Iris pigment epithelial cell (primary cell): Measurements from ENCODE around the gene TRDN.
"Not testable (repeated sequence)": the region's sequence is repeated elsewhere in the genome, so short reads cannot be mapped to it uniquely, and the experiment has no call there.

ENCODE experiments used
- DNase-seq: peaks from one replicate; pipeline ENCODE4 v3.0.0-alpha.2; 2011; ENCODE audit warnings: low read depth

The TRDN gene

DNA sequence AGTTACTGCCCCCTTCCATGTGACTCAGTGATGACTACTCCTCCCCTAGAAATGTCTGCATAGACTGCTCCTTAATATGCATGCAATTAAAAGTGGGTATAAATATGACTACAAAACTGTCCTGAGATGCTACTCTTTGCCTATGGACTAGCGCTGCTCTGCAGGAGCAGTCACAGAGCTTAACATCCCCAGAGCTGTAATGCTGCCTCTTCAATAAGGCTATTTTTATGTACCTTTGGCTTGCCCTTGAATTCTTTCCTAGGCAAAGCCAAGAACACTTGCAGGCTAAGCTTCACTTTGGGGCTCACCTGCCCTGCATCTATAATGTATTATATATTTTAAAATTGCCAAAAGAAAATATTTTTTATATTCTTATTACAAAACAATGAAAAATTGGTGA is 341.6 kb downstream of the TRDN start:
- no peak for DNase-seq

GRCh38 chr6:123288649-123289048 is 348.1 kb downstream of the TRDN start:
- no peak for DNase-seq

GRCh38 chr6:123276546-123276980 is 360.2 kb downstream of the TRDN start:
- no peak for DNase-seq

DNA sequence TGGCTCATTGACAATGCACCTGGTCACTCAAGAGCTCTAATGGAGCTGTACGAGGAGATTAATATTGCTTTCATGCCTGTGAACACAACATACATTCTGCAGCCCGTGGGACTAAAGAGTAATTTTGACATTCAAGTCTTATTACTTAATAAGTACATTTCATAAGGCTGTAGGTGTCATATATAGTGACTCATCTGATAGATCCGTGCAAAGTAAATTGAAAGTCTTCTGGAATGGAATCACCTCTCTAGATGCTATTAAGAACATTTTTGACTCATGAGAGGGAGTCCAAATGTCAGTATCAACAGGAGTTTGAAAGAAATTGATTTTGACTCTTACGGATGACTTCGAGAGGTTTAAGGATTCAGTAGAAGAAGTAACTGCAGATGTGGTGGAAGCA is 372.8 kb downstream of the TRDN start:
- no peak for DNase-seq

DNA sequence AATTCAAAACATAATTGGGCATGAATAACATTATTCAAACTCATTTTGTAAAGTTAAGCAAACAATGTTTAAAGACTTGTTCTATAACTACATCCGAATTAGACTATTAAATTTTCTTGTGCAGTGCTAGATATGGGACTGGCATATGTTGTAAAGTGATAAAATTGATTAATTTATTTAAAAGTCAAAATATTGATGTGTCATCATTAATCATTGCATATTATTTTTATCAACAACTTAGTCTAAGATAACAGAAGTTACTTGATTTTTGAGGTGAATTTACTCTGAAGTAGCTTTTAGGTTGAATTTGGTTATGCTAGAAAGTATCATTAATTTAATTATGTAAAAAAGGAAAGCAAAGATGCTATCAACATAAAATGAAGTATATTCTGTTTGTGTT is 396.1 kb downstream of the TRDN start:
- no peak for DNase-seq

DNA sequence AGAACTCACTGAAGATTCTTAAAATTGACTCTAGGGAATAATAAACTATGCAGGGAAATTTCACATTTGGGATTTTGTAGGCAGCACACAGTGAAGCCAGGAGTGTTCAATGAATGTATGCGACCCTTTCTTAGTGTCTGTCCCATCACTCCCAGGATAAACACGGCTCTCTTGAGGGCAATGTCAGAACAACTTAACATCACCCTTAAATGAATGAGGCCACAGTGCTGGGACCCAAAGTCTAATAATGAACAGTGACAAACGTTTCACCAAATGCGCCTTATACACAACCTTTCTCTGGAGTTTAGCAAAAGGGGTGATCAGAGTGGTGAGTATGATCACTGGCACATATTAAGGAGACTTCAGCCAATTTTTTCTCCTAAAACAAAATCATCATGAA is 403.4 kb downstream of the TRDN start:
- no peak for DNase-seq

DNA sequence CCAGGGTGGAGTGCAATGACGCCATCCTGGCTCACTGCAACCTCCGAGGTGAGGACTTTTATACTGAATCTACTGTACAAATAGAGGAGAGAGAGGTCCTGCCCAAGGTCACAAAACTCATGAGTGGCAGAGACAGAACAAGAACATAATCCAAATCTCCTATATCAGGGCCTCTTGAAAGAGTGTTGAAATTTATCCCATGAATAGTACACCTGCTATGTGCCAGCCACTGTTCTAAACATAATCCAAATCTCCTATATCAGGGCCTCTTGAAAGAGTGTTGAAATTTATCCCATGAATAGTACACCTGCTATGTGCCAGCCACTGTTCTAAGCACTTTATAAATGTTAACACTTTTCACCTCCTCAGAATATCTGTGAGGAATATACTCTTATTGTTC is 409.0 kb downstream of the TRDN start:
- not testable (repeated sequence) for DNase-seq

GRCh38 chr6:123226398-123226797 is 410.4 kb downstream of the TRDN start:
- DNase-seq: no peak

GRCh38 chr6:123224077-123224476 is 412.7 kb downstream of the TRDN start:
- DNase-seq: no peak

GRCh38 chr6:123223461-123223860 is 413.3 kb downstream of the TRDN start:
- DNase-seq: no peak

DNA sequence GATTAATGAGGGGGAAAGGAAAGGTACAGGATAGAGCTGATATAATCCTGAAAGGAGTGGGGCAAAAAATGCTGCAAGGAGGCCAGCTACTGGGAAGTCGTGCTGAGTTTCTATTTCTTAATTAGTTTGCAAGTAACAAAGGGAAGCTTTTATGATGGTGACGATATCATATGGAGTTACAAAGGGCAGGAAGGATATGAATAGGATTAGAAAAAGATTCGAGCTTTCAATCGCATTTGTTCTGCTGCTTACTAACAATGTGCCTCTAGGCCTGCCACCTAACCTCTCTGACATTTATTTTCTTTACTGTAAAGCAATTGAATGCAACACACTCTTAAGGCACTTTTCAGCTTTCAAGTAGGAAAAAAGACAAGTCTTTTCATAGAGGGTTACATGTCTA is 421.5 kb downstream of the TRDN start:
- DNase-seq: no peak

DNA sequence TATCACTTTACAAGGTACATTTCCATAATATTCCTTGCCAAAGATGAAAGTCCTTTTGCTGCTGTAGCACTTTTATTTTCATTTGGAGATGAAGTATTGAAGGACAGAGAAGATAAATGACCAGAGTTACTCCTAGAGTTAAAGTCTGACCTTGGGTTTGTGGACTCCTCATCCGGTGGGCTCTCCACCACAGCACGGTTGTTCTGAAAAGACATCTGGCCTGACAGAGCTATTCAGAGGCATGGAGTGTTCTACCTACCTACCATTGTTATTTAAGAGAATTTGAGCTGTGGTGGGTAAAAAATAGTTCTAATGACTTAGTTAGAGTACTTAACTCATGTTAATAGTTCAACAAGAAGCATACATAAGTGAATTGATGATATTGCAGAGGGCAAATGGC is 422.3 kb downstream of the TRDN start:
- DNase-seq: no peak

DNA sequence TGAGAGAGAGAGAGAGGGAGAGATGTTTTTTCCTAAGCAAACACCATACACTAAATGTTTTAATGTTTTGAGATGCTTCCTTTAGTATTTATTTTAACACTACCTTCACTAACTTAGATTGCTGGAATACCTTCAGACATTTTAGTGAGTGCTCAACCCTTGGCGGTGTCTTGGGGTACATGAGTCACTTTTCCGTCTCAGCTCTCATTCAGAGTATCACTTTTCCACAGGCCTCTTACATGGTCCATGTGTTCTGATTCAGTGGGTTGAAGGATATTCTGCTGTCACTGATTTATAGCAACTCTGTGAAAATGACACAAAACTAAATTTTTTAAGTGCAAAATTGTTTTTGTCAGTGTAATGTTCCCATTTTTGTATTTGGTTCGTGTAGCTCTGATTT is 422.8 kb downstream of the TRDN start:
- no peak for DNase-seq

GRCh38 chr6:123211777-123212545 is 424.8 kb downstream of the TRDN start:
- no peak for DNase-seq

DNA sequence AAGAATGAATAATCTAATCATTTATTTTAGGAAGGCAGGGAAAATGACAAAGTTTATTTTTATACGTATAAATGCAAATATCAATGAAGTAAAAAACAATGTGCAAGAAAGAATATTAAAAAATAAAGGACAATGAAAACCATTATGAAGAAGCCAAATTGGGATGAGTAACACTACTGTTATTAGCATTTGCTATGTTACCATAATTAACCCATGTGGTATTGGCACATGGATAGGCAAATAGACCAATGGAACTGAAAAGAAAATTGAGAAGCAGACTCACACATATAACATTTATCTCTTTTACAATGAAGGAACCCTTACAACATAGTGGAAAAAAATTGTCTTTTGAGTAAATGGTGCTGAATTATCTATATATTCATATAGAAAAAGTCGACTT is 426.1 kb downstream of the TRDN start:
- DNase-seq: no peak

- DNase-seq: no peak
These were observed 428.7 kb downstream of the TRDN start for GRCh38 chr6:123207967-123208510.

DNA sequence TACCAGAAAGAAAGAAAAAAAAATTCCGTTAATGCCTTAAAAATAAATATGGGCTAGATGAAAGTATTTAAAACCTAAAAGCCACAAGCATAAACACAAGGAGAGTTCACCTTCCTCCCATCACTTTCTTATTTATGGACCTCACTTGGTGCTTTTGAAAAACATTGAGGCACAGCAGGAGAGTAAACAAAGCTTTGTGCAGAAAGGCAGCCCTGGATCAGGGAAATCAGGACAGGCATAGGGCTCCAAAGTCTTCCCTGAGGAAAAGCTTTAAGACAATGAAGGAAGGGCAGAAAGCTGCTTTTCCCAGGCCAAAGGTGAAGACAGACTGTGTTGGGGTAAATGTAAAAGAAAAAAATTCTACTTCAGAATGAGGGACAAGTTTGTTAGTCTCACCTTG is 432.8 kb downstream of the TRDN start:
- DNase-seq: no peak

DNA sequence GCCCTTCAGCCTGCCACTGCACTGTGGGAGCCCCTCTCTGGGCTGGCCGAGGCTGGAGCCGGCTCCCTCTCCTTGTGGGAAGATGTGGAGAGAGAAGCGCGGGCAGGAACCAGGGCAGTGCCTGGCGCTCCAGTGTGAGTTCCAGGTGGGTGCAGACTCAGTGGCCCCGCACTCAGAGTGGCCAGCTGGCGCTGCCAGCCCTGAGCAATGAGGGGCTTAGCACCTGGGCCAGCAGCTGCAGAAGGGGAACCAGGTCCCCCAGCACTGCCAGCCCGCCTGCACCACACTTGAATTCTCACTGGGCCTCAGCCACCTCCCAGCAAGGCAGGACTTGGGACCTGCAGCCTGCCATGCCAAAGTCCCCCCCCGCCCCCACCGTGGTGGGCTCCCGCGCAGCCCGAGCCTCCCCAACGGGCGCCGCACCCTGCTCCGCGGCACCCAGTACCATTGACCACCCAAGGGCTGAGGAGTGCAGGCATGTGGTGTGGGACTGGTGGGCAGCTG is 434.8 kb downstream of the TRDN start:
- no peak for DNase-seq

GRCh38 chr6:123193298-123193697 is 443.5 kb downstream of the TRDN start:
- DNase-seq: no peak

- no peak for DNase-seq
These were observed 446.9 kb downstream of the TRDN start for GRCh38 chr6:123189816-123190215.

GRCh38 chr6:123182998-123183397 is 453.8 kb downstream of the TRDN start:
- no peak for DNase-seq

DNA sequence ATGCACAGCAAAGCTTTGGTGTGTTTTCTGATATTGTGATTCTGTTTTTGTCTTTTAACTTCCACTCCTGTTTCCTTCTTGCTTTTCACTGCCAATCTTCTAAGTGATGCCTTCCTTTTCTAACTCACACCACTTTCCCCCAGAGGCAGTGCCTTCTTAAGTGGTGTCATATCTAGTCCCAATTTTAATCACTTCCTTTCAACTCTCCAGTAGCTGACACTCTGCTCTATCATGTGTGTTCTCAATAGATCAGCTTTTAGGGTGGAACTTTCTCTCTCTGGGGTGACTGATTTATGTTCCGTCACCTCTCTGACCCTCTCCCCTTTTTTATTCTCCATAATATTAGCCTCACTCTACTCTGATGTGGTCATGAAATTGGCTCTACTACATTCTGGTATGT is 460.0 kb downstream of the TRDN start:
- DNase-seq: no peak

GRCh38 chr6:123171341-123172115 is 465.2 kb downstream of the TRDN start:
- DNase-seq: no peak
